H9 (cell line): Measurements from ENCODE around the gene BANP. TPM values are rescaled to one million over a fixed set of nuclear protein-coding genes. Genes with fewer than 3 reads are reported as not detected.

ENCODE experiments used
- DNase-seq: peaks from one replicate; pipeline ENCODE4 v3.0.0-alpha.2; 2017
- H2AFZ ChIP-seq: one replicate; pipeline ENCODE4 v1.6.1; 2013; ENCODE audit warnings: mild to moderate bottlenecking, low read length, control low read depth, moderate library complexity
- H2AK5ac ChIP-seq: 2 replicates; pipeline ENCODE4 v1.6.1; 2013; ENCODE audit warnings: low read length, control low read depth, mixed read lengths; ENCODE audit not compliant: insufficient read length
- H2BK120ac ChIP-seq: one replicate; pipeline ENCODE4 v1.6.1; 2013; ENCODE audit warnings: low read depth, mild to moderate bottlenecking, low read length, control low read depth, inconsistent platforms; ENCODE audit not compliant: poor library complexity, severe bottlenecking
- H2BK12ac ChIP-seq: 2 replicates; pipeline ENCODE4 v1.6.1; 2013; ENCODE audit warnings: low read length, control low read depth, mixed read lengths, low read depth; ENCODE audit not compliant: insufficient read length
- H2BK15ac ChIP-seq: 2 replicates; pipeline ENCODE4 v1.6.1; 2013; ENCODE audit warnings: low read depth, low read length, control low read depth
- H2BK20ac ChIP-seq: one replicate; pipeline ENCODE4 v1.6.1; 2013; ENCODE audit warnings: low read depth, mild to moderate bottlenecking, low read length, control low read depth, inconsistent platforms; ENCODE audit not compliant: poor library complexity, severe bottlenecking
- H2BK5ac ChIP-seq: 2 replicates; pipeline ENCODE4 v1.6.1; 2013; ENCODE audit warnings: low read length, control low read depth, mixed read lengths; ENCODE audit not compliant: insufficient read length
- H3K14ac ChIP-seq: 2 replicates; pipeline ENCODE4 v1.6.1; 2013; ENCODE audit warnings: low read length, control low read depth; ENCODE audit not compliant: insufficient read depth
- H3K18ac ChIP-seq: 2 replicates; pipeline ENCODE4 v1.6.1; 2013; ENCODE audit warnings: low read depth, mild to moderate bottlenecking, mixed read lengths, low read length, control low read depth; ENCODE audit not compliant: insufficient read length
- H3K23ac ChIP-seq: 2 replicates; pipeline ENCODE4 v1.6.1; 2013; ENCODE audit warnings: low read length, control low read depth, mixed read lengths, low read depth; ENCODE audit not compliant: insufficient read length
- H3K23me2 ChIP-seq: 2 replicates; pipeline ENCODE4 v1.6.1; 2013; ENCODE audit warnings: low read depth, mild to moderate bottlenecking, mixed read lengths, low read length, control low read depth; ENCODE audit not compliant: insufficient read length, poor library complexity, severe bottlenecking
- H3K27ac ChIP-seq: 2 replicates; pipeline ENCODE4 v1.5.1; 2013; ENCODE audit warnings: low read length, control low read depth, mixed read lengths, low read depth; ENCODE audit not compliant: insufficient read length
- H3K27me3 ChIP-seq: 2 replicates; pipeline ENCODE4 v1.6.1; 2013; ENCODE audit warnings: low read length, control low read depth, inconsistent platforms; ENCODE audit not compliant: insufficient read depth
- H3K4ac ChIP-seq: 2 replicates; pipeline ENCODE4 v1.6.1; 2013; ENCODE audit warnings: low read depth, mild to moderate bottlenecking, control low read depth, inconsistent platforms, low read length, moderate library complexity
- H3K4me1 ChIP-seq: 2 replicates; pipeline ENCODE4 v1.6.1; 2013; ENCODE audit warnings: low read length, control low read depth, inconsistent platforms; ENCODE audit not compliant: insufficient read depth
- H3K4me2 ChIP-seq: 2 replicates; pipeline ENCODE4 v1.6.1; 2013; ENCODE audit warnings: low read length, control low read depth, mixed read lengths; ENCODE audit not compliant: insufficient read length, insufficient read depth
- H3K56ac ChIP-seq: 2 replicates; pipeline ENCODE4 v1.6.1; 2013; ENCODE audit warnings: low read depth, mild to moderate bottlenecking, mixed read lengths, low read length, control low read depth; ENCODE audit not compliant: insufficient read length
- H3K79me1 ChIP-seq: 2 replicates; pipeline ENCODE4 v1.6.1; 2013; ENCODE audit warnings: low read depth, mild to moderate bottlenecking, moderate library complexity, low read length, control low read depth, inconsistent platforms; ENCODE audit not compliant: insufficient read depth, poor library complexity, severe bottlenecking
- H3K79me2 ChIP-seq: 2 replicates; pipeline ENCODE4 v1.6.1; 2013; ENCODE audit warnings: low read length, control low read depth, inconsistent platforms; ENCODE audit not compliant: insufficient read depth
- H3K9ac ChIP-seq: 2 replicates; pipeline ENCODE4 v1.6.1; 2013; ENCODE audit warnings: low read length, control low read depth, mixed read lengths; ENCODE audit not compliant: insufficient read length; ENCODE audit errors: extremely low read depth
- H3K9me3 ChIP-seq: one replicate; pipeline ENCODE4 v1.6.1; 2013; ENCODE audit warnings: low read depth, low read length, inconsistent platforms; ENCODE audit not compliant: control insufficient read depth
- H3T11ph ChIP-seq: one replicate; pipeline ENCODE4 v1.6.1; 2013; ENCODE audit warnings: mild to moderate bottlenecking, low read length, control low read depth, inconsistent platforms
- H4K20me1 ChIP-seq: one replicate; pipeline ENCODE4 v1.6.1; 2013; ENCODE audit not compliant: control insufficient read depth, insufficient read length, insufficient read depth
- H4K5ac ChIP-seq: 2 replicates; pipeline ENCODE4 v1.6.1; 2013; ENCODE audit warnings: low read depth, mild to moderate bottlenecking, mixed read lengths, low read length, control low read depth; ENCODE audit not compliant: insufficient read length
- H4K8ac ChIP-seq: replicated peaks from 2 replicates; pipeline ENCODE4 v1.6.1; 2013; ENCODE audit warnings: low read length, control low read depth, mixed read lengths, low read depth; ENCODE audit not compliant: insufficient read length
- H4K91ac ChIP-seq: 2 replicates; pipeline ENCODE4 v1.6.1; 2013; ENCODE audit warnings: low read depth, mild to moderate bottlenecking, moderate library complexity, mixed read lengths, low read length, control low read depth; ENCODE audit not compliant: insufficient read length
- H3K27ac Mint-ChIP-seq, 3 experiments: 2 replicates in 2 of 3; 3 replicates in 1 of 3; pipeline ENCODE4 v1.8.0; 2020 to 2021; ENCODE audit warnings: mixed read lengths in 3 of 3, mild to moderate bottlenecking in 1 of 3, moderate library complexity in 1 of 3
- H3K27me3 Mint-ChIP-seq: 2 replicates; pipeline ENCODE4 v1.8.0; 2021; ENCODE audit warnings: low read depth, mild to moderate bottlenecking, moderate library complexity, mixed read lengths
- H3K36me3 Mint-ChIP-seq, 3 experiments: 2 replicates in 2 of 3; 3 replicates in 1 of 3; pipeline ENCODE4 v1.8.0; 2020 to 2021; ENCODE audit warnings: low read depth in 3 of 3, mixed read lengths in 3 of 3; ENCODE audit not compliant: insufficient read depth in 1 of 3
- H3K4me1 Mint-ChIP-seq, 2 experiments: 2 replicates each; pipeline ENCODE4 v1.8.0; 2020; ENCODE audit warnings: mixed read lengths in 2 of 2
- H3K4me3 Mint-ChIP-seq, 2 experiments: 2 replicates in 1 of 2; 3 replicates in 1 of 2; pipeline ENCODE4 v1.8.0; 2020 to 2021; ENCODE audit warnings: mild to moderate bottlenecking in 2 of 2, mixed read lengths in 2 of 2, moderate library complexity in 1 of 2
- H3K9me3 Mint-ChIP-seq, 2 experiments: 2 replicates in 1 of 2; 3 replicates in 1 of 2; pipeline ENCODE4 v1.8.0; 2020; ENCODE audit warnings: mild to moderate bottlenecking in 2 of 2, mixed read lengths in 2 of 2, moderate library complexity in 1 of 2
- WGBS: extraction: QIAGEN DNeasy Blood & Tissue Kit; methylation state at CpG from one replicate; pipeline ENCODE4 v1.1.7; 2013; ENCODE audit warnings: missing lambda C conversion rate, low lambda C conversion rate, mixed read lengths; ENCODE audit not compliant: insufficient read length; ENCODE audit errors: extremely low coverage; 5-methylcytosine and 5-hydroxymethylcytosine counted together
- total RNA-seq: library from RNA; stranded (reverse); gene quantifications from 2 replicates; pipeline ENCODE4 v1.2.1, GENCODE V29; 2021
- TF ChIP-seq, protein P1 (sequence below): fragments of 200-600 bp; sonication (generic); conservative IDR thresholded peaks from 3 replicates; pipeline ENCODE4 v1.8.0; 2021; ENCODE audit warnings: antibody characterized with exemption, mild to moderate bottlenecking

BANP gene
- total RNA-seq, 1 experiment from 2014 or later = 24.9 TPM

GRCh38 chr16:87927195-87927562, 24.1 kb upstream of the BANP start:
- Histone ChIP-seq H3K27me3 (no peaks in the 10 kb centered on the region), H3K4me1 (no peaks in the 10 kb centered on the region), H3K79me1 (no peaks in the 10 kb centered on the region), H3K9ac (no peak overlapping the region), H2AFZ (no peak overlapping the region), H3T11ph (no peak overlapping the region), H4K91ac (no peak overlapping the region), H3K56ac (no peak overlapping the region), H2BK15ac (no peak overlapping the region), H3K18ac (no peak overlapping the region), H2BK5ac (no peak overlapping the region), H4K8ac (no peak overlapping the region), H4K5ac (no peak overlapping the region), H2BK120ac (no peak overlapping the region), H3K4ac (no peak overlapping the region), H3K23ac (no peak overlapping the region), H2BK20ac (no peak overlapping the region), H2AK5ac (no peak overlapping the region), H3K79me2 (no peaks in the 10 kb centered on the region), H3K4me2 (no peak overlapping the region), H4K20me1 (no peaks in the 10 kb centered on the region), H3K14ac (no peak overlapping the region), H2BK12ac (no peak overlapping the region), H3K27ac (no peak overlapping the region), H3K9me3 (no peaks in the 10 kb centered on the region), H3K23me2 (no peaks in the 10 kb centered on the region)
- WGBS = no CpG with 5 or more reads among the region's 4 CpGs
- Mint-ChIP-seq H3K27ac (no peak overlapping the region), H3K4me3 (no peak overlapping the region), H3K27me3 (peaks cover 15% of the 10 kb centered on the region), H3K9me3 (no peaks in the 10 kb centered on the region; a peak in 1 of 5 replicates), H3K4me1 (peaks cover 23 to 29% of the 10 kb centered on the region in 2 experiments), H3K36me3 (no peaks in the 10 kb centered on the region)
- TF ChIP-seq, protein P1, sequence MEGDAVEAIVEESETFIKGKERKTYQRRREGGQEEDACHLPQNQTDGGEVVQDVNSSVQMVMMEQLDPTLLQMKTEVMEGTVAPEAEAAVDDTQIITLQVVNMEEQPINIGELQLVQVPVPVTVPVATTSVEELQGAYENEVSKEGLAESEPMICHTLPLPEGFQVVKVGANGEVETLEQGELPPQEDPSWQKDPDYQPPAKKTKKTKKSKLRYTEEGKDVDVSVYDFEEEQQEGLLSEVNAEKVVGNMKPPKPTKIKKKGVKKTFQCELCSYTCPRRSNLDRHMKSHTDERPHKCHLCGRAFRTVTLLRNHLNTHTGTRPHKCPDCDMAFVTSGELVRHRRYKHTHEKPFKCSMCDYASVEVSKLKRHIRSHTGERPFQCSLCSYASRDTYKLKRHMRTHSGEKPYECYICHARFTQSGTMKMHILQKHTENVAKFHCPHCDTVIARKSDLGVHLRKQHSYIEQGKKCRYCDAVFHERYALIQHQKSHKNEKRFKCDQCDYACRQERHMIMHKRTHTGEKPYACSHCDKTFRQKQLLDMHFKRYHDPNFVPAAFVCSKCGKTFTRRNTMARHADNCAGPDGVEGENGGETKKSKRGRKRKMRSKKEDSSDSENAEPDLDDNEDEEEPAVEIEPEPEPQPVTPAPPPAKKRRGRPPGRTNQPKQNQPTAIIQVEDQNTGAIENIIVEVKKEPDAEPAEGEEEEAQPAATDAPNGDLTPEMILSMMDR = peak; percentile 53; the same call in 2 of the 3 replicates
- no peak for DNase-seq
